Activated CD4-positive, alpha-beta T cell treated with anti-CD3 and anti-CD28 coated beads, Interleukin-2, amount 50 U/mL, for 4 hours (primary cell): ENCODE data around the gene SMCHD1.
"Not testable (repeated sequence)": the region's sequence is repeated elsewhere in the genome, so short reads cannot be mapped to it uniquely, and the experiment has no call there.

Source experiments
- DNase-seq, 2 experiments: peaks; one replicate each; pipeline ENCODE4 v3.0.0-alpha.2; 2020

Gene SMCHD1

GRCh38 chr18:2723207-2723606 lies 67.7 kb downstream of the SMCHD1 start:
- no peak for DNase-seq

- no peak for DNase-seq
These were observed 74.2 kb downstream of the SMCHD1 start for GRCh38 chr18:2729757-2730156.

GRCh38 chr18:2736823-2737222 lies 81.3 kb downstream of the SMCHD1 start:
- DNase-seq, result no peak

GRCh38 chr18:2740082-2740481 lies 84.6 kb downstream of the SMCHD1 start:
- DNase-seq, result not testable (repeated sequence)

GRCh38 chr18:2746274-2746673 lies 90.7 kb downstream of the SMCHD1 start:
- DNase-seq, result no peak

GRCh38 chr18:2758309-2758708 lies 102.8 kb downstream of the SMCHD1 start:
- no peak for DNase-seq

GRCh38 chr18:2774669-2775068 lies 119.1 kb downstream of the SMCHD1 start:
- DNase-seq, result no peak

- no peak for DNase-seq
These were observed 121.1 kb downstream of the SMCHD1 start for GRCh38 chr18:2776601-2777000.

- no peak for DNase-seq
These were observed 121.7 kb downstream of the SMCHD1 start for GRCh38 chr18:2777241-2777640.

- no peak for DNase-seq
These were observed 125.2 kb downstream of the SMCHD1 start for GRCh38 chr18:2780750-2781149.

GRCh38 chr18:2787225-2787624 lies 131.7 kb downstream of the SMCHD1 start:
- DNase-seq, result no peak

- DNase-seq, result no peak
These were observed 136.9 kb downstream of the SMCHD1 start for GRCh38 chr18:2792395-2792794.

- DNase-seq, result no peak
These were observed 138.6 kb downstream of the SMCHD1 start for GRCh38 chr18:2794159-2794558.

- no peak for DNase-seq
These were observed 142.4 kb downstream of the SMCHD1 start for GRCh38 chr18:2797951-2798350.

GRCh38 chr18:2799369-2799768 lies 143.8 kb downstream of the SMCHD1 start:
- no peak for DNase-seq

- DNase-seq, result no peak
These were observed 150.7 kb downstream of the SMCHD1 start for GRCh38 chr18:2805970-2806943.

- DNase-seq, result not testable (repeated sequence)
These were observed 153.1 kb downstream of the SMCHD1 start for GRCh38 chr18:2808640-2809039.

GRCh38 chr18:2809666-2810183 lies 154.2 kb downstream of the SMCHD1 start:
- DNase-seq, result not testable (repeated sequence)

- DNase-seq, result no peak
These were observed 155.9 kb downstream of the SMCHD1 start for GRCh38 chr18:2811416-2811815.

- DNase-seq, result no peak
These were observed 159.4 kb downstream of the SMCHD1 start for GRCh38 chr18:2814928-2815327.

- no peak for DNase-seq
These were observed 162.8 kb downstream of the SMCHD1 start for GRCh38 chr18:2818281-2818680.

- DNase-seq, result no peak
These were observed 166.2 kb downstream of the SMCHD1 start for GRCh38 chr18:2821695-2822094.

- no peak for DNase-seq
These were observed 166.8 kb downstream of the SMCHD1 start for GRCh38 chr18:2822213-2822921.

- DNase-seq, result no peak
These were observed 167.7 kb downstream of the SMCHD1 start for GRCh38 chr18:2823202-2823601.
